ENCODE results near the gene PJA1.

- TF ChIP-seq POLR2A (IDR thresholded peaks at IDR 0.05; ENCODE audit: low read depth, low read length): no peak
- TF ChIP-seq POLR2AphosphoS5 (IDR thresholded peaks at IDR 0.05; ENCODE audit: low read depth, low read length): no peak
Measured at GRCh38 chrX:69154051-69154450, 11.2 kb downstream of the PJA1 start.
